Measurements from ENCODE around the gene KDF1. TPM values are rescaled to one million over a fixed set of nuclear protein-coding genes. Genes with fewer than 3 reads are reported as not detected.

Gene KDF1
- total RNA-seq, 2 experiments from 2014 or later = 0.95 to 1.2 TPM

- no peaks in the 10 kb centered on the region for H3K27me3 Mint-ChIP-seq
- peak overlapping the region; percentile 83 to 85 for H3K27ac ChIP-seq (ENCODE audit: low read depth in 1 of 2, low read length in 2 of 2)
- intact Hi-C loops (cut with DNase I, micrococcal nuclease) = loop anchor here in 1 of 2 experiments (1.0 to 5.0 kb wide), 3 partner anchors 31 to 311 kb away; partner anchors contain the start of genes GPN2 and WDTC1
- DNase-seq (no peak), ATAC-seq (ENCODE audit: poor library complexity) (peak; percentile 47)
- H3K4me3 Mint-ChIP-seq = peak overlapping the region; percentile 91
- no peaks in the 10 kb centered on the region for H3K27me3 ChIP-seq (ENCODE audit: control insufficient read depth in 1 of 2, insufficient read depth in 2 of 2, low read length in 2 of 2)
- TF ChIP-seq CTCF (IDR thresholded peaks at IDR 0.05) = no peak
- H3K4me1 Mint-ChIP-seq (ENCODE audit: low read depth) = peaks cover 35% of the 10 kb centered on the region
- peaks cover 34% of the 10 kb centered on the region for H3K36me3 Mint-ChIP-seq (ENCODE audit: low read depth)
- H3K36me3 ChIP-seq (ENCODE audit: insufficient read depth, low read length) = peaks cover 21% of the 10 kb centered on the region
- peak overlapping the region; percentile 90 for H3K27ac Mint-ChIP-seq
- CTCF ChIA-PET = interaction anchor here (1.0 kb wide), 1 partner anchor 56 kb away, joined by 3 read pairs; no protein-coding TSS in a partner anchor
- peaks cover 28% of the 10 kb centered on the region for H3K4me1 ChIP-seq (ENCODE audit: insufficient read depth, low read length)
- no peaks in the 10 kb centered on the region for H3K9me3 ChIP-seq (ENCODE audit: control insufficient read depth in 1 of 2, insufficient read depth in 1 of 2, low read length in 2 of 2)
- H3K9me3 Mint-ChIP-seq = no peaks in the 10 kb centered on the region
- POLR2A ChIA-PET = interaction anchor here (1.7 to 2.6 kb wide), 3 partner anchors 20 to 134 kb away, joined by 5 to 33 read pairs (median 12); partner anchors contain the start of genes GPATCH3, GPN2 and PIGV
- H3K4me3 ChIP-seq (ENCODE audit: low read length) = peak overlapping the region; percentile 74
Measured at GRCh38 chr1:26921126-26921539, 39.1 kb downstream of the KDF1 start.

GRCh38 chr1:26915204-26915842 lies 44.9 kb downstream of the KDF1 start:
- Mint-ChIP-seq H3K4me3 (no peak overlapping the region), H3K4me1 (ENCODE audit: low read depth) (peaks cover 4% of the 10 kb centered on the region), H3K27me3 (no peaks in the 10 kb centered on the region), H3K9me3 (no peaks in the 10 kb centered on the region), H3K27ac (no peak overlapping the region), H3K36me3 (ENCODE audit: low read depth) (no peaks in the 10 kb centered on the region)
- H3K36me3 ChIP-seq (ENCODE audit: insufficient read depth, low read length) = no peaks in the 10 kb centered on the region
- no peak for TF ChIP-seq CTCF (IDR thresholded peaks at IDR 0.05)
- ChIA-PET CTCF (no interaction called here), POLR2A (no interaction called here)
- H3K9me3 ChIP-seq (ENCODE audit: control insufficient read depth in 1 of 2, insufficient read depth in 1 of 2, low read length in 2 of 2) = no peaks in the 10 kb centered on the region
- no peaks in the 10 kb centered on the region for H3K4me1 ChIP-seq (ENCODE audit: insufficient read depth, low read length)
- no peaks in the 10 kb centered on the region for H3K27me3 ChIP-seq (ENCODE audit: control insufficient read depth in 1 of 2, insufficient read depth in 2 of 2, low read length in 2 of 2)
- ATAC-seq (ENCODE audit: poor library complexity) (no peak), DNase-seq (no peak)
- no peak overlapping the region for H3K4me3 ChIP-seq (ENCODE audit: low read length)
- no peak overlapping the region for H3K27ac ChIP-seq (ENCODE audit: low read depth in 1 of 2, low read length in 2 of 2)
- intact Hi-C loops (cut with DNase I, micrococcal nuclease) = no loop called here

- H3K9me3 ChIP-seq (ENCODE audit: control insufficient read depth in 1 of 2, insufficient read depth in 1 of 2, low read length in 2 of 2) = no peaks in the 10 kb centered on the region
- H3K27ac Mint-ChIP-seq = no peak within 1 kb of the TSS
- H3K27me3 Mint-ChIP-seq = peaks cover 4% of the 10 kb centered on the region
- POLR2A ChIA-PET = interaction anchor here (0.5 kb wide), 1 partner anchor 14 kb away, joined by 3 read pairs; the partner anchor contains the start of gene GPATCH3
- no peak for TF ChIP-seq CTCF (IDR thresholded peaks at IDR 0.05)
- H3K4me3 Mint-ChIP-seq = no peak within 1 kb of the TSS
- H3K36me3 ChIP-seq (ENCODE audit: insufficient read depth, low read length) = no peaks in the 10 kb centered on the region
- H3K27me3 ChIP-seq (ENCODE audit: control insufficient read depth in 1 of 2, insufficient read depth in 2 of 2, low read length in 2 of 2) = no peaks in the 10 kb centered on the region
- H3K4me1 ChIP-seq (ENCODE audit: insufficient read depth, low read length) = no peaks in the 10 kb centered on the region
- no peaks in the 10 kb centered on the region for H3K4me1 Mint-ChIP-seq (ENCODE audit: low read depth)
- ATAC-seq (ENCODE audit: poor library complexity) (no peak), DNase-seq (no peak)
- intact Hi-C loops (cut with DNase I, micrococcal nuclease) = no loop called here
- H3K9me3 Mint-ChIP-seq = no peaks in the 10 kb centered on the region
- no peak within 1 kb of the TSS for H3K4me3 ChIP-seq (ENCODE audit: low read length)
- no peak within 1 kb of the TSS for H3K27ac ChIP-seq (ENCODE audit: low read depth in 1 of 2, low read length in 2 of 2)
- CTCF ChIA-PET = no interaction called here
- no peaks in the 10 kb centered on the region for H3K36me3 Mint-ChIP-seq (ENCODE audit: low read depth)
Measured at GRCh38 chr1:26913754-26914619, 46.3 kb downstream of the KDF1 start, which contains the start of gene NR0B2. NR0B2 (minus strand) TSS chr1:26913975; CDS start chr1:26913940, 35 bp downstream.
